ENCODE results near the gene RNU6-7.

- TF ChIP-seq CTCF (IDR thresholded peaks at IDR 0.05): no peak
- no peak for TF ChIP-seq POLR2A (IDR thresholded peaks at IDR 0.05)
These were observed 3.9 kb upstream of the RNU6-7 start for GRCh38 chr14:32197919-32198318.
